Measurements from ENCODE around the gene MLLT3.

MLLT3 gene

DNA sequence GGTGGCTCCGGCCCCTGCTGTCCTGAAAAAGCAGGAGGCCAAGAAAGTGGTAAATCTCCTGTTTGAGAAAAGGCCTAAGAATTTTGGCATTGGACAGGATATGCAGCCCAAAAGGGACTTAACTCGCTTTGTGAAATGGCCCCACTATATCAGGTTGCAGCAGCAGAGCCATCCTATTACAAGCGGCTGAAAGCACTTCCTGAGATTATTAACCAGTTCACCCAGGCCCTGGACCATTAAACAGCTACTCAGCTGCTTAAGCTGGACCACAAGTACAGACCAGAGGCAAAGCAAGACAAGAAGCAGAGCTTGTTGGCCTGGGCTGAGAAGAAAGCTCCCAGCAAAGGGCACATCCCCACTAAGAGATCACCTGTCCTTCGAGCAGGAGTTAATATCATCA lies 89.7 kb downstream of the MLLT3 start:
- Histone ChIP-seq H3K79me2 (ENCODE audit: low read length) (no peaks in the 10 kb centered on the region), H3K4me1 (ENCODE audit: low read length) (no peaks in the 10 kb centered on the region), H3K4me3 (ENCODE audit: low read length) (no peak overlapping the region), H3K9ac (ENCODE audit: low read length) (no peak overlapping the region), H3K9me3 (ENCODE audit: insufficient read depth, low read length) (no peaks in the 10 kb centered on the region), H3K27ac (ENCODE audit: low read length) (no peak overlapping the region), H3K36me3 (replicated peaks; ENCODE audit: low read depth, low read length) (no peaks in the 10 kb centered on the region), H3K27me3 (ENCODE audit: low read depth, low read length) (no peaks in the 10 kb centered on the region), H2AFZ (ENCODE audit: low read depth, low read length) (no peak overlapping the region), H4K20me1 (ENCODE audit: insufficient read depth, low read length) (no peaks in the 10 kb centered on the region), H3K4me2 (ENCODE audit: low read length) (no peak overlapping the region)
- TF ChIP-seq, protein P1, sequence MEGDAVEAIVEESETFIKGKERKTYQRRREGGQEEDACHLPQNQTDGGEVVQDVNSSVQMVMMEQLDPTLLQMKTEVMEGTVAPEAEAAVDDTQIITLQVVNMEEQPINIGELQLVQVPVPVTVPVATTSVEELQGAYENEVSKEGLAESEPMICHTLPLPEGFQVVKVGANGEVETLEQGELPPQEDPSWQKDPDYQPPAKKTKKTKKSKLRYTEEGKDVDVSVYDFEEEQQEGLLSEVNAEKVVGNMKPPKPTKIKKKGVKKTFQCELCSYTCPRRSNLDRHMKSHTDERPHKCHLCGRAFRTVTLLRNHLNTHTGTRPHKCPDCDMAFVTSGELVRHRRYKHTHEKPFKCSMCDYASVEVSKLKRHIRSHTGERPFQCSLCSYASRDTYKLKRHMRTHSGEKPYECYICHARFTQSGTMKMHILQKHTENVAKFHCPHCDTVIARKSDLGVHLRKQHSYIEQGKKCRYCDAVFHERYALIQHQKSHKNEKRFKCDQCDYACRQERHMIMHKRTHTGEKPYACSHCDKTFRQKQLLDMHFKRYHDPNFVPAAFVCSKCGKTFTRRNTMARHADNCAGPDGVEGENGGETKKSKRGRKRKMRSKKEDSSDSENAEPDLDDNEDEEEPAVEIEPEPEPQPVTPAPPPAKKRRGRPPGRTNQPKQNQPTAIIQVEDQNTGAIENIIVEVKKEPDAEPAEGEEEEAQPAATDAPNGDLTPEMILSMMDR (IDR thresholded peaks at IDR 0.05; ENCODE audit: low read depth, low read length), result no peak
- no peak for TF ChIP-seq EZH2phosphoT487 (IDR thresholded peaks at IDR 0.05; ENCODE audit: low read depth)

DNA sequence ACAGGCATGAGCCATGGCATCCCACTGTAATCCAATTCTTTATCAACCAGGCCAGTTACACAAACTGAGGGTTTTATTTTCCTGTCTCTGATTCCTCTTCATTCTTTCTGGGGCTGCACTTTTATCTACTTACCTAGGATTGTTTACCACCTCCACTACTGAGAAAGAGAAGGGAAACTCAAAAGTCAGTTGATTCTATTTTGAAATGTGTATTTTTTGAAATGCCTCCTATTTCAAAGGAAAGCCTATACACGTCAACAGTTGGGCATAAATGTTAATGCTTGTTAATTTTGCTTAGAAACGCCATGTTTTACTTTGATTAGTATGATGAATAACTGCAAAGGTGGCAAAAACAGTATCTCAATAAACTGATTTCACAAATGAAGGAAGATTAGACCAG lies 92.5 kb downstream of the MLLT3 start:
- Histone ChIP-seq H3K79me2 (ENCODE audit: low read length) (no peaks in the 10 kb centered on the region), H3K4me2 (ENCODE audit: low read length) (no peak overlapping the region), H3K27me3 (ENCODE audit: low read depth, low read length) (no peaks in the 10 kb centered on the region), H3K4me3 (ENCODE audit: low read length) (no peak overlapping the region), H2AFZ (ENCODE audit: low read depth, low read length) (no peak overlapping the region), H3K36me3 (replicated peaks; ENCODE audit: low read depth, low read length) (no peaks in the 10 kb centered on the region), H3K9me3 (ENCODE audit: insufficient read depth, low read length) (no peaks in the 10 kb centered on the region), H3K9ac (ENCODE audit: low read length) (no peak overlapping the region), H3K27ac (ENCODE audit: low read length) (no peak overlapping the region), H3K4me1 (ENCODE audit: low read length) (no peaks in the 10 kb centered on the region), H4K20me1 (ENCODE audit: insufficient read depth, low read length) (no peaks in the 10 kb centered on the region)
- TF ChIP-seq EZH2phosphoT487 (IDR thresholded peaks at IDR 0.05; ENCODE audit: low read depth), result no peak
- TF ChIP-seq, protein P1 (IDR thresholded peaks at IDR 0.05; ENCODE audit: low read depth, low read length), result no peak

DNA sequence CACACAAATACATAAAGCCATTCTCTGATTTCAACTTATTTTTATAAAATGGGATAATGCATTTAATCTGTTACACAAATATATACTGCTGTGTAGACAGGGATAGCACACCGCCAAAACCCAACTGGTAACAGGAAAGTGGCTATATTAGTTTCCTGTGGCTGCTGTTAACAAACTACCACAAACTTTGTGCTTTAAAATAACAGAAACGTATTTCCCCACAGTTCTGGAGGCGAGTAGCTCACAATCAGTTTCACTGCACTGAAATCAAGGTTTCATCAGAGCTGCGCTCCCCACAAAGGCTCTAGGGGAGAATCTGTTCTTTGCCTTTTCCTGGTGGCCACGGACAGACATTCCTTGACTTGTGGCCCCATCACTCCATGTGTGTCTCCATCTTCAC lies 94.0 kb downstream of the MLLT3 start:
- no peaks in the 10 kb centered on the region for H3K79me2 ChIP-seq (ENCODE audit: low read length)
- no peaks in the 10 kb centered on the region for H4K20me1 ChIP-seq (ENCODE audit: insufficient read depth, low read length)
- H2AFZ ChIP-seq (ENCODE audit: low read depth, low read length), result no peak overlapping the region
- TF ChIP-seq EZH2phosphoT487 (IDR thresholded peaks at IDR 0.05; ENCODE audit: low read depth), result no peak
- TF ChIP-seq, protein P1 (IDR thresholded peaks at IDR 0.05; ENCODE audit: low read depth, low read length), result no peak
- H3K4me3 ChIP-seq (ENCODE audit: low read length), result no peak overlapping the region
- no peaks in the 10 kb centered on the region for H3K36me3 ChIP-seq (replicated peaks; ENCODE audit: low read depth, low read length)
- H3K9ac ChIP-seq (ENCODE audit: low read length), result no peak overlapping the region
- H3K27ac ChIP-seq (ENCODE audit: low read length), result no peak overlapping the region
- no peaks in the 10 kb centered on the region for H3K27me3 ChIP-seq (ENCODE audit: low read depth, low read length)
- no peaks in the 10 kb centered on the region for H3K9me3 ChIP-seq (ENCODE audit: insufficient read depth, low read length)
- no peak overlapping the region for H3K4me2 ChIP-seq (ENCODE audit: low read length)
- H3K4me1 ChIP-seq (ENCODE audit: low read length), result no peaks in the 10 kb centered on the region

DNA sequence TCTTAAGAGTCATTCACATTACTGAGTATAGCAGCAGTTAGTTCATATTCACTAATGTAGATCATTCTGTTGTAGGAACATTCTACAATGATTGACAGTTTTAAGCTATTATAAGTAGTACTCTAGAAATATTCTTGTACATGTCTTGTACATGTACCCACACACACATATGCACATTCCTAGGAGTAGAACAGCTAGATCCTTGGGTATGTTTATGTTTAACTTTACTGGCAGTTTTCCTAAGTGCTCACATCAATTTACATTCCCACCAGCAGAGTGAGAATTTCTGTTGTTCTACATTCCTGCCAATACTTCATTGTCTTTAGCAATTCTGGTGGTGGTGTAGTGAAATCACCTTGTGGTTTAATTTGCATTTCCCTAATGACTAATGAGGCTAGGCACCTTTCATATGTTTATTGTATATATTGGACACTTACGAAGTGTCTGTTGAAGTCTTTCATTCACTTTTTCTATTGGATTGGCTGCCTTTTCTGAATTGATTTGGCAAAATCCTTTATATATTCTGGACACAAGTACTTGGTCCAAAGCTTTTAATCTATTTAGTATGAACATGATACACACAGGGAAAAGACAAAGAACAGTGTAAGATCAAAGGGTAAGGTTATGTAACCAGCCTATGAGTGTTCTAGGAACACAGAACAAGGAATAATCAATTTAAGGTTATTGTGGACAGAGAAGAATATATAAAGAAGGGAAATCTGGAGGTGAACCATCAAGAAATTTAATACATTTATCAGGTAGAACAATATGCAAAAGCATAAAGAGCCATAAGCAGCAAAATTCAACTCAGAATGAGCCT lies 95.6 kb downstream of the MLLT3 start:
- no peak overlapping the region for H2AFZ ChIP-seq (ENCODE audit: low read depth, low read length)
- no peaks in the 10 kb centered on the region for H3K36me3 ChIP-seq (replicated peaks; ENCODE audit: low read depth, low read length)
- no peak overlapping the region for H3K9ac ChIP-seq (ENCODE audit: low read length)
- no peaks in the 10 kb centered on the region for H4K20me1 ChIP-seq (ENCODE audit: insufficient read depth, low read length)
- no peaks in the 10 kb centered on the region for H3K79me2 ChIP-seq (ENCODE audit: low read length)
- H3K9me3 ChIP-seq (ENCODE audit: insufficient read depth, low read length), result no peaks in the 10 kb centered on the region
- no peak overlapping the region for H3K27ac ChIP-seq (ENCODE audit: low read length)
- no peaks in the 10 kb centered on the region for H3K27me3 ChIP-seq (ENCODE audit: low read depth, low read length)
- TF ChIP-seq, protein P1 (IDR thresholded peaks at IDR 0.05; ENCODE audit: low read depth, low read length), result no peak
- TF ChIP-seq EZH2phosphoT487 (IDR thresholded peaks at IDR 0.05; ENCODE audit: low read depth), result no peak
- H3K4me3 ChIP-seq (ENCODE audit: low read length), result no peak overlapping the region
- no peak overlapping the region for H3K4me2 ChIP-seq (ENCODE audit: low read length)
- H3K4me1 ChIP-seq (ENCODE audit: low read length), result no peaks in the 10 kb centered on the region

Measured in OCI-LY3 (cell line).